ENCODE data around the gene RHBDL2. TPM values are rescaled to one million over a fixed set of nuclear protein-coding genes. Genes with fewer than 3 reads are reported as not detected.

Gene RHBDL2
- total RNA-seq, 4 donors from 2014 or later, result 1.1 TPM; not detected in 3

GRCh38 chr1:38962113-38962512 lies 20.5 kb upstream of the RHBDL2 start:
- TF ChIP-seq CTCF (IDR thresholded peaks at IDR 0.05; ENCODE audit: low read depth), result no peak

- TF ChIP-seq CTCF (IDR thresholded peaks at IDR 0.05; ENCODE audit: low read depth), result no peak
Measured at GRCh38 chr1:38958967-38959366, 17.3 kb upstream of the RHBDL2 start.

GRCh38 chr1:38953433-38953860 lies 11.8 kb upstream of the RHBDL2 start:
- no peak for TF ChIP-seq CTCF (IDR thresholded peaks at IDR 0.05; ENCODE audit: low read depth)

GRCh38 chr1:38950553-38950952 lies 8.9 kb upstream of the RHBDL2 start:
- no peak for TF ChIP-seq CTCF (IDR thresholded peaks at IDR 0.05; ENCODE audit: low read depth)

GRCh38 chr1:38944547-38944946 lies 2.9 kb upstream of the RHBDL2 start:
- TF ChIP-seq CTCF (IDR thresholded peaks at IDR 0.05; ENCODE audit: low read depth), result no peak

GRCh38 chr1:38942664-38943428 lies 1.2 kb upstream of the RHBDL2 start:
- TF ChIP-seq CTCF (IDR thresholded peaks at IDR 0.05; ENCODE audit: low read depth), result no peak

GRCh38 chr1:38941093-38941492 lies 537 bp downstream of the RHBDL2 start:
- TF ChIP-seq CTCF (IDR thresholded peaks at IDR 0.05; ENCODE audit: low read depth), result no peak

All from subcutaneous adipose tissue (tissue), 4 donors.